GM06990 (cell line): ENCODE results near the gene TRIM40.
"Not testable (repeated sequence)": the region's sequence is repeated elsewhere in the genome, so short reads cannot be mapped to it uniquely, and the experiment has no call there.

Experiments
- DNase-seq: peaks from one replicate; pipeline ENCODE4 v3.0.0-alpha.2; 2011; ENCODE audit not compliant: insufficient read length; ENCODE audit errors: extremely low read depth
- H3K27me3 ChIP-seq: replicated peaks from 2 replicates; pipeline ENCODE4 v1.6.0; 2011; ENCODE audit warnings: low read length; ENCODE audit not compliant: control insufficient read depth, insufficient read depth
- H3K36me3 ChIP-seq: 2 replicates; pipeline ENCODE4 v1.5.1; 2011; ENCODE audit warnings: low read length; ENCODE audit not compliant: control insufficient read depth, insufficient read depth
- H3K4me3 ChIP-seq: replicated peaks from 2 replicates; pipeline ENCODE4 v1.5.1; 2011; ENCODE audit warnings: low read depth, mild to moderate bottlenecking, control low read depth, low read length
- CTCF ChIP-seq: IDR thresholded peaks from 2 replicates; pipeline ENCODE4 v1.5.1; 2011; ENCODE audit warnings: low read length, control low read depth, mild to moderate bottlenecking, inconsistent platforms; ENCODE audit not compliant: insufficient read depth, poor library complexity, severe bottlenecking

The TRIM40 gene

GRCh38 chr6:30112402-30112994 lies 23.4 kb upstream of the TRIM40 start:
- H3K4me3 ChIP-seq, result no peak overlapping the region
- DNase-seq, result no peak
- no peaks in the 10 kb centered on the region for H3K36me3 ChIP-seq
- H3K27me3 ChIP-seq, result no peaks in the 10 kb centered on the region
- TF ChIP-seq CTCF, result no peak

DNA sequence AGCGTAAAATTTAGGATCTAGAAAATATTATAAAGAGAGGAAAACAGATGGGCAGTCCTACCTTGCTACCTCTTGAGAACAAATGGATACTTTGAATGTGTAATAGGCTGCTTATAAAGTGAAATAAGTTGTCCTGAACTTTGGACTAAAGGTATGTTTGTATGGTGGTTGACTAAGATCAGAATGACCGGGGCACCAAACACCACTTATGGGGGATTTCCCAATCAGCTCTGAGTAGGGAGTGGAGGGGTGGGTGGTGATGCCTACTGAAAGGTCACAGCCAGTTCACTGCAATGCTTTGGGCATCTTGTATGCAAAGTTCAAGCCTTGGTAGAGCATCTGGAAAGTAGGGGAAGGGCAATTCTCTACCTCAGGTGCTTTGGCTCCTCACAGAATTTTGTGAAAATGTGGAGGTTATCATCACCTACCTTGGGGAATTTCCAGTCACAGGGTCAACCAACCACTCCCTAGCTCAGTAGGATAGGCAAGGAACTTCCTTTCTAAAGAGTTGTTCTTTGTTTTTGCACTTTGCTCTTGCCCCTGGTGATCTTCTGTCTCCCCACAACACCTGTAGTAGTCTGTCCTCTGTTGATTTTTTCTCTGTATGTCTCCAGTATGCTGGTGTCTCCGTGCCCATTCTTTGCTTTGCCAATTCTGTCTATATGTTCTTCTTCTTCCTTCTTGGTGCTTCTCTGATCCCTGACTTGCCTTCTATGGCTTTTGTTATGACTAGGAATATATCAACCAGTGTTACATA lies 22.8 kb upstream of the TRIM40 start, which contains the start of gene TRIM31:
TRIM31 (minus strand) TSS at position 88 of the 757 bp plus-strand sequence. CDS start 285 bp downstream, outside the sequence.
- no peak within 1 kb of the TSS for H3K4me3 ChIP-seq
- DNase-seq, result no peak
- H3K27me3 ChIP-seq, result no peaks in the 10 kb centered on the region
- no peaks in the 10 kb centered on the region for H3K36me3 ChIP-seq
- no peak for TF ChIP-seq CTCF

- no peak for TF ChIP-seq CTCF
- Histone ChIP-seq H3K4me3 (no peak overlapping the region), H3K27me3 (no peaks in the 10 kb centered on the region), H3K36me3 (no peaks in the 10 kb centered on the region)
- no peak for DNase-seq
Measured at GRCh38 chr6:30113841-30114240, 22.1 kb upstream of the TRIM40 start.

DNA sequence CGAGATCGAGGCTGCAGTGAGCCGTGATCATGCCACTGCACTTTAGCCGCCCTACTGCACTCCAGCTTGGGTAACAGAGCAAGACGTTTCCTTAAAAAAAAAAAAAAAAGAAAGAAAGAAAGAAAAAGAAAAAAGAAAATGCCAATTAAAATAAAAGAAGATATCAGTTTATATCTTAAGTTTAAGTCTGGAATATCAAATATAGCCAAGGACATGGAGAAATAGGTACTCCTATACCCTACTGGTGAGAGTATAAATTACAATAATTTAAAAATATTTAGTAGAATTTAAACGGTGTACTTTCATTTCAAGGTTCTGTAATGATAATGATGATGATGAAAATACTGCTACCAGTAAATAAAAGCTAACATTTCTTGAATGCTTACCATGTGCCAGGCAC lies 19.2 kb upstream of the TRIM40 start:
- TF ChIP-seq CTCF, result no peak
- Histone ChIP-seq H3K4me3 (no peak overlapping the region), H3K27me3 (no peaks in the 10 kb centered on the region; the same call in 1 of the 2 replicates), H3K36me3 (no peaks in the 10 kb centered on the region)
- DNase-seq, result no peak

- not testable (repeated sequence) for DNase-seq, H3K36me3 ChIP-seq, H3K4me3 ChIP-seq, H3K27me3 ChIP-seq
Measured at GRCh38 chr6:30118691-30119090, 17.2 kb upstream of the TRIM40 start.
